Inflammatory macrophage treated with lipopolysaccharide for 1 hour (primary cell): ENCODE results near the gene TSPO.

Experiments used
- DNase-seq, 2 donors: peaks; one replicate each; pipeline ENCODE4 v3.0.0-alpha.2; 2020 to 2022

Gene TSPO

GRCh38 chr22:43159484-43160178 lies 8.3 kb downstream of the TSPO start:
- DNase-seq, result no peak

DNA sequence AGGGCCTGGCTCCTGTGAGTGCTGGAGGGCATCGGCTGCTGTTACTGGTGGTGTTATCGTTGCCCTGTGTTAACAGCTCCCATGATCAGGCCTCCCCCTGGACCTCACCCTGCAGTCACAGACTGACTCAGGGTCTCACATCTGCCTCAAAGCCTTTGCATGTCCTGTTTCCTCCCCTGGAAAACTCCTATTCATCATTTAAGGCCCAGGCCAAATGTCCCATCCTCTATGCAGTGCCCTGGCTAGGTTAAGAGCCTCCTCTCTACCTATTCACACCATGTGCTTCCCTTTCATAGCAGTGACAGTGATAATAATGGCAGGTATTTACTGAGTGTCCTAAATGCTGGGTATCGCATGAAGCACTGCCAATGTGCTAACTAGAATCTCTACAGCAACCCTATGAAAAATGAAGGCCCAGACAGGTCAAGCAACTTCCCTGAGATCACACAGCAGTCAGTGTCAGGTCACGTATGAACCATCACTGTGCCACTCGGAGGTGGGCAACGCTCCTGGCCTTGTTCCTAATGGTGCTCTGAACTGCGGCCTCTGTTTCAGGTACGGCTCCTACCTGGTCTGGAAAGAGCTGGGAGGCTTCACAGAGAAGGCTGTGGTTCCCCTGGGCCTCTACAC lies 9.3 kb downstream of the TSPO start:
- DNase-seq, result no peak

GRCh38 chr22:43162412-43163150 lies 11.2 kb downstream of the TSPO start:
- no peak for DNase-seq

DNA sequence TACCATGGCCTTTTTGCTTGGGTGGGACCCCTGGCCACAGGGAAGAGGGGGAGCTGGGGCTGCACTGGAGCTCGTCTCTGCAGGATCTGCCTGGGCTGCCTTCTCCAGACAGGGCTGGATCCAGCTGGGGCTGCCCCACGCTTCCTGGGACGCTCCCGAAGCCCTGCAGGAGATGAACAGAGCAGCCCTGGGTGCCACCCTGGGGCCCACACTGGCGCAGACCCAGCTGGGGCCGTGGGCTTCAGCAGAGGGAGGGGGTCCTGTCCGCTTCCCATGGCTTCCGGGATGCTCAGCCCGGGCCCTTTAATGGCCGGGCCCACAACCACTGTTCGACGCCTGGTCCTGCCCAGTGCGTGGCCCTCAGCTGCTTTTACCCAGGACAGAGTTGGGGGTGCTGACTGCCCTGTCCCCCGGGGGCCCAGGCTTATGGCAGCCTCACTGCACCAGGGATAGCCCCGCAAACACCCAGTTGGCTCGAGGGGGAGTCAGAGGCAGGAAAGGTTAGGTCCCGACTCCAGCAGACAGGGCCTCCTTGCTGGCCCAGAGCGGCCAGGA lies 12.0 kb downstream of the TSPO start:
- no peak for DNase-seq

GRCh38 chr22:43164636-43165035 lies 13.3 kb downstream of the TSPO start:
- DNase-seq, result no peak

DNA sequence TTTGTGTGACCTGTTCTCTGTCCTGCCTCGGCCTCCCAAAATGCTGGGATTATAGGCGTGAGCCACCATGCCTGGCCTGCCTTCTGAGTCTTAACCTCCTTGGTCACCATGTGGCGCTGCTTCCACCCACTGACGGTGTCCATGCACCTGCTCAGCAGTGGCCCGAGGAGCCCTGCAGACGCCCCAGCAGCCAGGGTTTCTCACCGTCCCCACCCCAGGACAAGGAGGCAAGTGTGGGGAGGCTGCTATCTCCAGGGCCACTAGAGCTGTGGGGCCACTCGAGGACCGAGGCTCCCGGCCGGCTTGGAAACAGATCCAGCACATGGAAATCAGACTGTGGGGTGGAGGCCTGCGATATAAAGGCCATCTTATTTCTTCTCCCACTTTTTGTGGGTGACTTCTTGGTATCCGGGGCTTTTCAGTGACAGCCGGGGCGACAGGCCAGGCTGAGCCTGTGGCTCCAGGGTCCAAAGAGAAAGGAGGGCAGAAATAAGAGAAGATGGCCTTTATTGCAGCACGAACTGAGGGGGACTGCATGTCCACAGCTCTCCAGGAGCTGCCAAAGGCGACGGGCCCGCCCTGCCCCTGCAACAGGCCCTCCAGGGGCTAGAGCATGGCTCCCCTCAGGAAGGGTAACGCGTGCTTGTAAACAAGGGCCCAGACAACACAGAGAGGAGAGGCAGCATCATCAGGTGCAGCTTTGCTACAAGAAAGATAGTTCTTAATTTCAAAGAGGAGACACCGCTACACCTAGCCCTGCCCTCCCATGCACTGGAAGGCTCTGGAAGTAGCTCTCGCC lies 15.0 kb downstream of the TSPO start:
- no peak for DNase-seq

DNA sequence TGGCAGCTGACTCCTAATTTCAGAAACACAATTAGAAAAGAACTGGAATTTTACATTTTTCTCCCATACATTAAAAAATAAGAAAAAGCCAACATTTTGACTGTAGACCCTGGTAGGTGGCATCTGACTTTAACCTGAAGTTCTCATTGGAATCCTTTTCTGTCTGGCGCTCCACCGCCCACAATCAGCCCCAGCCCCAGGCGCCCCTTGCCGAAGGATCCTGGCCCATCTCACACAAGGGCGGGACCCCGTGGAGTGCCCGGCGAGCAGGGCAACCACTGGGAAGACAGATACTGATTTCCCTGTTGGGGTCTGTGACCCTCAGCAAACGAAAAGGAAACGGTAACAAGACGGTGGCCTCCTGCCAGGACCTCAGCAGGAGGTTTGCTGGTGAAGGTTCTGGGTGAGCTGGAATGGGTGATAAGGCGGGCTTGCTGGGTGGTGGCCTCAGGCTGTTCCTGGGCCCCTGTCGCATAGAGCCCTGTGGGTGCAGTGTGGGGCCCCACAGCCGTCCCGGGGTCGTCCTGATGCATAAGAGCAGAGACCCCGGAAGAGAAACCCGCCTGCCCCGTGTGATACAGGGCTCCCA lies 15.7 kb downstream of the TSPO start:
- no peak for DNase-seq

- no peak for DNase-seq
These were observed 17.3 kb downstream of the TSPO start for GRCh38 chr22:43168471-43169309.

DNA sequence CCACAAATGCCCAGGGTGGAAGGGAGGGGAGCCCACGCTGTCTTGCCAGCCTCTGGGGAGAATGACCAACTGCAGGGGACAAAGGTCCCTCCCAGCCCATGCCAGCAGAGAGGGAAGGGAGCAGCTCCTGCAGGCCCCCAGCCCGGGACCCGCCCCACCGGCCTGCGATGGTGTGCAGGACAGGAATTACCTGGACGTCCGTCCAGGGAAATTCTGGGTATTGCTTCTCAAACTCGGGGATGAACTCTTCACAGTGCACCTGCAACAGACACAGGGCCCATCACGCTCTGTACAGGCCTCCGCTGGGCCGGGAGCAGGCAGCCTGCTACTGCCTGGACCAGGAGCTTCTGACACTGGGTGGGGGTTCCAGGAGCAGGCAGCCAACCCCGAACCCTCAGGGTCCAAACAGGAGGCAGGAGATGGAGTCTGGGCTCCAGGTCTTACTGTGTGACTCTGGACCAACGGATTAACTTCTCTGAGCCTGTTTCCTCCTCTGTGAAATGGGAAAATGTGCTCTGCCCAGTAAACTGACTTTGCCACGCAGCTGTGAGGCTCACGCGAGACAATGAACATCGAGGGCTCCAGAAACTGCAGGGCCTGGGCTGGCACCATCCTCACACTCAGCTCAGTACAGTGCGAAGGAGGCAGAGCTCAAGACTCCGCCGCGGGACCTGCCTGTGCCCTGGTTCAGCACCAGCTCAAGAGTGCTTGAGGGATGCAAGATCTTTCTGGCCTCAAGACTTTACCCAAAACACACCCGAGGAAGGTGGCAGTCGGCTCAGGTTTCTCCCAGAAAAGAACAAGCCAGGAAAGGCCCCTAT lies 18.2 kb downstream of the TSPO start:
- no peak for DNase-seq

GRCh38 chr22:43170131-43170480 lies 18.7 kb downstream of the TSPO start:
- no peak for DNase-seq

DNA sequence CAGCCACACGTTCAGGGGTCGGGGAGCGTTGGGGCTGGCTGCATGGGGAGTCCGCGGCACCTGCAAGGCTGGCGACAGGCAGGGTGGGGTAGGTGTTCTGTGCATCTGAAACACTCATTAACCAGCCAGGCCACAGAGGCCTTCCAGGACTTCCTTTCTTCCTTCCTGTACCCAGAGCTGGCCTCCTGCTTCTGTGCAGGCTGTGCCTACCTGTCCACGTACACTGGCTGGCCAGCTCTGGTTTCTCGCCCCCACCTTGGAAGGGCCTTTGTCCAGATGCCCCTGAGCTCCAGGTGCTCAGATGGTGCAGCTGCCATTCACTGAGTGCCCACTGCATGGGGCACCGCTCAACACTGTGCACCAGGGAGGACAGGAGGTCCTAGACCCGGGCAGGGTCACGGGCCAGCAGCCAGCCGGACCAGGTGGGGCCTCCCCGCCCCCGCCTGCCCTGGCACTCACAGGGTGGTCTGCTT lies 19.7 kb downstream of the TSPO start:
- no peak for DNase-seq

DNA sequence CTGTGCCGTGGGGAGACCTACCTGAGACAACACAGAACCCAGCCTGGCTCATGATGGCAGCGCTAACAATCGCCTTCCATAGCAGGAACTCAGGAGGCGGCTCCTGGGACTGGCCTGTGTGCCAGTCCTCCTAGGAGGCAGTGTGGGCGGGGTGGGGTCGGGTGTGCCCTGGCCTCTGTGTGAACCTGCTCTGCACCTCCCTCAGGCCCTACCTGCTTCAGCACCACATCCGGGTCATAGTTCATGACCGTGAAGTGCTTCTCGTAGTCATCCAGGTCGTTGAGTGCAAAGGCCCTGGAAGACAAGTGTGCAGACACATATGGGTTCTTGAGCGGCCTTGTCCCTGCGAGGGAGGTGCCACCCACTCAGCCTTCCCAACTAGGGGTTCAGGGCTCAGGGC lies 20.2 kb downstream of the TSPO start:
- DNase-seq, result no peak

DNA sequence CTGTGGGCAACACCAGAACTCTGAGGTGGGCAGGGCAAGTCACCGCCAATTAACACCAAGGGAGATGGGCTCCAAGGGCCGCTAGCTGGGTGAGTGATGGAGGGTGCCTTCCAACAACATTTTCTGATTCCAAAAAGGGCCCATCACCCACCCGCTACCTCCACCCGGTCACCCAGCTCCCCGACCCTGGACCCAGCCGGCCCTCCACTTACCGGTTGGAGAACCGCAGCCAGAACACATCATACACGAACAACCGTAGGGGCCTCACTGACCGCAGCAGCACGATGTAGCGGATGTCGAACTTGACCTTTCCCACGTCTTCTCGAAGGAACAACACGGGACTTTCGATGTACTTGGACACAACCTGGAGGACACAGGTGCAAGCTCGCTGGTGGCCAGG lies 20.8 kb downstream of the TSPO start:
- no peak for DNase-seq

GRCh38 chr22:43173566-43173965 lies 22.2 kb downstream of the TSPO start:
- DNase-seq, result no peak

DNA sequence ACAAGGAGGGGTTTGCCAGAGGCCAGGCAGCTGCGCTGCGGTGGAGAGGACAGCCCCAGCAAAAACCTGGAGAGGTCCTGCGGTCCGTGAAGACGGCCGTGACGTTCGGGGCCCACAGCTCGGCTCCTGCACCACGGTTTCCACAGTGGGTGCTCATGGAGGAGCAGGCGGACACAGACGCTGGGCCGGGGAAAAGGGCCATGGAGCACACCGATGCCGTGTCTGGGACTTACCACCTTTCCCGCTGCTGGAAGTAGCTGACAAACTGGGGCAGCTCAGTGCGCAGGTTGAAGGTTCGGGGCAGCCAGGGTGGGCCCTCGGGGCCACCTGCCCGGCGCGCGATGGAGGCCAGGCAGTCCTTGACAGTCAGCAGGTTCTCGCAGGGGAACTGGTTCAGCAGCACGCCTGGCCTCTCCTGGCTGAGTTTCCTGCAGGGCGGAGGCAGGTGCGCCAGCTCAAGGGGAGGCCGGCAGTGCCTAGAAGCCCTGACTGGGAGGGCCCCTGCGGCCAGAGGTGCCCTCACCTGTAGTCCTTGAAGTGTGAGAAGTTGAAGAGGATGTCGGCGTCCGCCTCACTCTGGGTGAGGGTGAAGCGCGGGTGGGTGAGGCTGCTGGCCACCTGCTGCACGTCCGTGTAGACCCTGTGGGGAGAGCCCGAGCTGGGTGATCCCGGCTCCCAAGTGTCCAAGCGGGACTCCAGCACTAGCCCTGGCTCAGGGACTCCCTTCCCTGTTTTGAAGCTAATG lies 22.8 kb downstream of the TSPO start:
- no peak for DNase-seq

- DNase-seq, result no peak
These were observed 23.7 kb downstream of the TSPO start for GRCh38 chr22:43174941-43175531.

DNA sequence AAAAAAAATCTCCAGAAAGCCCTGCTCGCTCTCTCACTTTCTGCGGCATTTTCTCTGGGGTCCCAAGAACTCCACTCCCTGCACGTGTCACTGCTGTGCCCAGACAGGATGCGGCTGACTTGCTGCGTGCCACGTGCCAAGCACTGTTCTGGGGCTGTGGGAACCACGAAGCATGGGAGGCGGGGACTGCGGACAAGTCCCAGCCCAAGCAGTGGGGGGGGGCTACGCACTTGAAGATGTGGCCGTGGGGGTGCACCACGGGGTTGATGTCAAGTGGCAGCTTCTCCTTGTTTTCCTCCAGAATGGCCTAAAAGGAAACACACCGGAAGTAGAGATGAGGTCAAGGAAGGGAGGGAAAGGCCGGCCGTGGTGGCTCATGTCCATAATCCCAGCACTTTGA lies 24.7 kb downstream of the TSPO start:
- no peak for DNase-seq

DNA sequence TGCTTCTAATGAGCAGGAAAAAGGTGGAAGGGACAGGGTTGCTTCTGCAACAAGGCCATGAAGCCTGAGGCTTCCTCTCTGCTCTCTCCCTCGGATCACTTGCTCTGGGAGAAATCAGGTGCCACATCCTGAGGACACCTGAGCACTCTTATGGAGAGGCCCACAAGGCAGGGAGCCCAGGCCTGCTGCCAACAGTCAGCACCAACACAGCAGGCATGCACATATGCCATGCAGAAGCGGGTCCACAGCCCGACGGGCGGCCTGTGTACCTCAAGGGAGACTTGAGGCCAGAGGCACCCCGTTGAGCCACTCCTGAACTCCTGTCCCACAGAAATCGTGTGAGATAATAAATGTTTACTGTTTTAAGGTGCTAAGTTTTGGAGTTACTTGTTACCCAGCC lies 26.1 kb downstream of the TSPO start:
- DNase-seq, result no peak

- no peak for DNase-seq
These were observed 28.0 kb downstream of the TSPO start for GRCh38 chr22:43179146-43179910.
